K562 (cell line): ENCODE measurements around the gene ZNF32. TPM values are rescaled to one million over a fixed set of nuclear protein-coding genes. Genes with fewer than 3 reads are reported as not detected.

Source experiments
- ATAC-seq: fragments of 200-7000 bp; cut with Tn5 transposase; 3 replicates; pipeline ENCODE4 v1.9.1; 2020; ENCODE audit warnings: moderate library complexity
- BruUV-seq: library from RNA; stranded (reverse); fragments of 400-500 nt; replicated peaks from 2 replicates; lab custom pipeline; 2021; lab: Mats Ljungman, UMichigan
- CTCF ChIA-PET: fragments of 300-600 bp; formaldehyde crosslinking; extraction: SDS; loops from one replicate; lab custom pipeline; 2021; ENCODE audit warnings: low intra/inter-chr PET ratio; lab: Yijun Ruan, JAX
- POLR2A ChIA-PET: fragments of 300-600, 350-650 bp; sonication (Branson Sonifier 250); formaldehyde crosslinking; extraction: SDS; loops from one replicate; lab custom pipeline; 2021; ENCODE audit warnings: antibody characterized with exemption, inconsistent platforms; lab: Yijun Ruan, JAX
- DNase-seq, 4 experiments: peaks; one replicate each; pipeline versions ENCODE4 v3.0.0 to v3.0.0-alpha.2; 2011 to 2018; ENCODE audit warnings: low spot score in 3 of 4, mixed read lengths in 3 of 4; ENCODE audit errors: extremely low read depth in 1 of 4
- FAIRE-seq: peaks from 2 replicates; lab custom pipeline; 2011; peaks lifted over from hg19 to GRCh38; lab: Jason Lieb, UNC
- H2AFZ ChIP-seq: 2 replicates; pipeline ENCODE4 v1.6.0; 2011; ENCODE audit warnings: low read depth, low read length, control low read depth, inconsistent platforms
- H3K27ac ChIP-seq: fragments of 200-600 bp; 3 replicates; pipeline ENCODE4 v1.8.0; 2011; ENCODE audit warnings: low read depth, mild to moderate bottlenecking, control low read depth, inconsistent platforms, low read length, moderate library complexity, mixed read lengths; ENCODE audit errors: extremely low read depth
- H3K27me3 ChIP-seq, 2 experiments: fragments of 300-600 bp in 1 of 2; 2 replicates in 1 of 2; 3 replicates in 1 of 2; pipeline versions ENCODE4 v1.6.0 to v1.8.0; 2011; ENCODE audit warnings: inconsistent platforms in 2 of 2, low read length in 2 of 2, mild to moderate bottlenecking in 1 of 2, mixed read lengths in 1 of 2, moderate library complexity in 1 of 2; ENCODE audit not compliant: control insufficient read depth in 2 of 2, insufficient read depth in 2 of 2
- H3K36me3 ChIP-seq: fragments of 300-600 bp; 3 replicates; pipeline ENCODE4 v1.8.0; 2011; ENCODE audit warnings: mild to moderate bottlenecking, low read length, inconsistent platforms; ENCODE audit not compliant: control insufficient read depth, insufficient read depth
- H3K4me1 ChIP-seq, 2 experiments: fragments of 200-600 bp in 1 of 2; replicated peaks in 1 of 2; 2 replicates in 1 of 2; 3 replicates in 1 of 2; pipeline versions ENCODE4 v1.5.1 to v1.8.0; 2011; ENCODE audit warnings: inconsistent platforms in 2 of 2, low read length in 2 of 2, mild to moderate bottlenecking in 1 of 2, mixed read lengths in 1 of 2, moderate library complexity in 1 of 2; ENCODE audit not compliant: control insufficient read depth in 2 of 2, insufficient read depth in 2 of 2
- H3K4me2 ChIP-seq: 2 replicates; pipeline ENCODE4 v1.6.1; 2011; ENCODE audit warnings: low read length, control low read depth, inconsistent platforms, mixed read lengths; ENCODE audit not compliant: insufficient read depth
- H3K4me3 ChIP-seq: fragments of 200-600 bp; sonication (generic), shearing (Covaris generic); 2 replicates; pipeline ENCODE4 v1.5.1; 2016; ENCODE audit warnings: control low read depth, inconsistent platforms
- H3K79me2 ChIP-seq: fragments of 200-600 bp; 3 replicates; pipeline ENCODE4 v1.8.0; 2011; ENCODE audit warnings: low read length, inconsistent platforms; ENCODE audit not compliant: control insufficient read depth, insufficient read depth
- H3K9ac ChIP-seq, 2 experiments: 2 replicates each; pipeline versions ENCODE4 v1.6.0 to v1.6.1; 2011; ENCODE audit warnings: low read depth in 2 of 2, low read length in 2 of 2, control low read depth in 1 of 2, inconsistent platforms in 1 of 2, mild to moderate bottlenecking in 1 of 2, mixed read lengths in 1 of 2; ENCODE audit not compliant: insufficient read depth in 1 of 2
- H3K9me1 ChIP-seq: one replicate; pipeline ENCODE4 v1.6.0; 2011; ENCODE audit warnings: inconsistent platforms, mild to moderate bottlenecking, low read length, moderate library complexity; ENCODE audit not compliant: control insufficient read depth, insufficient read depth
- H3K9me3 ChIP-seq: replicated peaks from 2 replicates; pipeline ENCODE4 v1.5.1; 2011; ENCODE audit warnings: low read depth, low read length, inconsistent platforms; ENCODE audit not compliant: control insufficient read depth, insufficient read depth
- H4K20me1 ChIP-seq: replicated peaks from 2 replicates; pipeline ENCODE4 v1.6.1; 2011; ENCODE audit warnings: low read length, inconsistent platforms, mixed read lengths; ENCODE audit not compliant: control insufficient read depth, insufficient read depth
- CBX8 ChIP-seq: fragments of 200-600 bp; sonication (generic); IDR thresholded peaks from 2 replicates; pipeline ENCODE4 v1.6.1; 2012; ENCODE audit warnings: borderline replicate concordance, mixed run types, low read depth, mild to moderate bottlenecking, moderate library complexity, mixed read lengths, low read length, control low read depth, inconsistent platforms; ENCODE audit not compliant: poor library complexity, severe bottlenecking; ENCODE audit errors: extremely low read depth
- PCBP1 ChIP-seq: fragments of 200-400 bp; formaldehyde crosslinking; IDR thresholded peaks from 2 replicates; pipeline ENCODE4 v1.6.1; 2018; ENCODE audit warnings: mild to moderate bottlenecking, low read depth, low read length; ENCODE audit not compliant: poor library complexity, severe bottlenecking
- SRSF7 ChIP-seq: fragments of 200-400 bp; formaldehyde crosslinking; optimal IDR thresholded peaks from 2 replicates; pipeline ENCODE3; 2017; ENCODE audit warnings: mild to moderate bottlenecking, low read depth, low read length
- WGBS: fragments of 100-300 bp; shearing (Covaris generic); methylation state at CpG from one replicate; pipeline ENCODE4 v1.1.6; 2016; ENCODE audit warnings: low coverage, mixed read lengths; ENCODE audit not compliant: insufficient coverage; ENCODE audit errors: missing lambda C conversion rate; 5-methylcytosine and 5-hydroxymethylcytosine counted together
- in situ Hi-C: fragments of 300-500 bp; cut with MboI; formaldehyde crosslinking; loops from 4 replicates; pipeline ENCODE4 v1.15.0; 2018; ENCODE audit warnings: inconsistent platforms, mixed read lengths
- intact Hi-C: fragments of 100-400 bp; cut with micrococcal nuclease; formaldehyde crosslinking; loops from 2 replicates; pipeline ENCODE4 v1.14.2; 2022
- polyA plus RNA-seq, 8 experiments: library from polyadenylated mRNA; depleted of rRNA in 4 of 8; stranded (reverse) in 5 of 8; unstranded in 3 of 8; fragments of >200 nt; fragmentation: Nextera tagmentation in 2 of 8; fragmentation: Illumina TruSeq in 1 of 8; extraction: Ambion mirVana in 2 of 8; extraction: Trizol in 1 of 8; gene quantifications; 2 replicates each; pipeline versions ENCODE4 v1.2.1 to v1.2.3, GENCODE V29; 2011 to 2014; ENCODE audit warnings: inconsistent platforms in 1 of 8, missing spikeins in 1 of 8
- total RNA-seq, 7 experiments: library from RNA; depleted of rRNA in 6 of 7; stranded (reverse); fragments of >200 nt in 6 of 7; fragmentation: Illumina TruSeq in 2 of 7; extraction: Trizol in 2 of 7; gene quantifications; 2 replicates each; pipeline versions ENCODE4 v1.2.1 to v1.2.3, GENCODE V29; 2011 to 2021; ENCODE audit warnings: low replicate concordance in 1 of 7
- TF ChIP-seq, protein P1 (sequence below): fragments of 450-650 bp; IDR thresholded peaks from 2 replicates; pipeline ENCODE4 v1.7.0; 2016; ENCODE audit warnings: borderline replicate concordance

The ZNF32 gene
- total and polyA plus RNA-seq, 9 of the 15 experiments (the other 6 are each of a cell fraction or from before 2014, with no cell fraction given) = 17.3 to 57.0 (median 26.3) TPM

DNA sequence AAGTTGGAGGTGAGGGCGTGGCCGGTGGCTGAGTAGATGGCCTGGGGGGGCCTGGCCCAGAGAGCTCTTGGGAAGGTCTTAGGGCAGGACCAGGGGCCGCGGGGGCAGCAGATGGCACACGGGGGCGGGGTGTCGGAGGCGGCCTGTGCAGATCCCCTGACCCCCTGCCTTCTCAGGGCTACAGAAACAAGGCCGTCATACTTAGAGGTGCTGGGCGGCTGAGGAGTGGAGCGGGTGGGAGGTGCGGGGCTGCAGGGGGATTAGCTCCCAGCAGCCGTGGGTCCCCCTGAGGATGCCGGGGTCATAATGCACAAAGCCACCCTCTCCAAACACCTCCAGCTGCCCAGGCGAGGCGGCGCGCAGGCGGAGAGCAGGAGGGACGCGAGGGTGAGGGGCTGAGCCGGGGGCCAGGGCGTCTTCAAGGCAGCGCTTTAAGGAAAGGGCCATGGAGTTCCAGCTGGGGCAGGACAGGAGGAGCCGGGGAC lies 40.4 kb upstream of the ZNF32 start:
- ATAC-seq (no peak), FAIRE-seq (no peak), DNase-seq (no peak)
- Histone ChIP-seq H3K9ac (no peak overlapping the region; a peak in 1 of 4 replicates), H3K9me1 (no peaks in the 10 kb centered on the region), H3K27ac (no peak overlapping the region), H3K36me3 (no peaks in the 10 kb centered on the region), H3K27me3 (peaks cover 21 to 55% of the 10 kb centered on the region in 2 experiments), H3K4me3 (no peak overlapping the region), H3K79me2 (no peaks in the 10 kb centered on the region), H3K4me1 (peaks cover 0 to 22% of the 10 kb centered on the region in 2 experiments; a peak in 2 of 5 replicates), H4K20me1 (no peaks in the 10 kb centered on the region; the same call in 1 of the 2 replicates), H3K4me2 (peak overlapping the region; percentile 85), H3K9me3 (no peaks in the 10 kb centered on the region), H2AFZ (peak overlapping the region; percentile 87)
- in situ Hi-C loops = no loop called here
- BruUV-seq = no TSS peak
- ChIA-PET POLR2A (interaction anchor here (0.6 to 0.9 kb wide), 2 partner anchors 9 to 498 kb away, joined by 3 read pairs; no protein-coding TSS in a partner anchor), CTCF (no interaction called here)
- intact Hi-C loops = no loop called here
- TF ChIP-seq, protein P1, sequence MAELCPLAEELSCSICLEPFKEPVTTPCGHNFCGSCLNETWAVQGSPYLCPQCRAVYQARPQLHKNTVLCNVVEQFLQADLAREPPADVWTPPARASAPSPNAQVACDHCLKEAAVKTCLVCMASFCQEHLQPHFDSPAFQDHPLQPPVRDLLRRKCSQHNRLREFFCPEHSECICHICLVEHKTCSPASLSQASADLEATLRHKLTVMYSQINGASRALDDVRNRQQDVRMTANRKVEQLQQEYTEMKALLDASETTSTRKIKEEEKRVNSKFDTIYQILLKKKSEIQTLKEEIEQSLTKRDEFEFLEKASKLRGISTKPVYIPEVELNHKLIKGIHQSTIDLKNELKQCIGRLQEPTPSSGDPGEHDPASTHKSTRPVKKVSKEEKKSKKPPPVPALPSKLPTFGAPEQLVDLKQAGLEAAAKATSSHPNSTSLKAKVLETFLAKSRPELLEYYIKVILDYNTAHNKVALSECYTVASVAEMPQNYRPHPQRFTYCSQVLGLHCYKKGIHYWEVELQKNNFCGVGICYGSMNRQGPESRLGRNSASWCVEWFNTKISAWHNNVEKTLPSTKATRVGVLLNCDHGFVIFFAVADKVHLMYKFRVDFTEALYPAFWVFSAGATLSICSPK = no peak
- TF ChIP-seq PCBP1 (peak; percentile 2), CBX8 (no peak), SRSF7 (no peak)
- 22% methylated on average over 25 of the region's 25 CpGs for WGBS
